Karpas-422 (cell line): ENCODE measurements around the gene AIM2. TPM values are rescaled to one million over a fixed set of nuclear protein-coding genes. Genes with fewer than 3 reads are reported as not detected.
A peak's percentile ranks its signal among the peaks of the same experiment; 100 is the strongest.

Experiments
- DNase-seq: peaks from one replicate; pipeline ENCODE4 v3.0.0-alpha.2; 2015
- H2AFZ ChIP-seq: fragments of 200-600 bp; sonication (generic); 2 replicates; pipeline ENCODE4 v1.6.1; 2014; ENCODE audit warnings: antibody characterized with exemption, low read length, mixed read lengths
- H3K27ac ChIP-seq: fragments of 200-600 bp; sonication (generic); 2 replicates; pipeline ENCODE4 v1.5.1; 2014; ENCODE audit warnings: mild to moderate bottlenecking, low read length, moderate library complexity
- H3K27me3 ChIP-seq: fragments of 200-600 bp; sonication (generic); 2 replicates; pipeline ENCODE4 v1.6.1; 2014; ENCODE audit warnings: low read length, mixed read lengths
- H3K36me3 ChIP-seq: fragments of 200-600 bp; sonication (generic); 2 replicates; pipeline ENCODE4 v1.6.1; 2014; ENCODE audit warnings: low read length, mixed read lengths; ENCODE audit not compliant: insufficient read depth
- H3K4me1 ChIP-seq: fragments of 200-600 bp; sonication (generic); 2 replicates; pipeline ENCODE4 v1.6.1; 2014; ENCODE audit warnings: mild to moderate bottlenecking, low read length, mixed read lengths
- H3K4me2 ChIP-seq: fragments of 200-600 bp; sonication (generic); 2 replicates; pipeline ENCODE4 v1.6.1; 2014; ENCODE audit warnings: low read length, low read depth, mild to moderate bottlenecking; ENCODE audit not compliant: poor library complexity, severe bottlenecking
- H3K4me3 ChIP-seq: fragments of 200-600 bp; sonication (generic); 2 replicates; pipeline ENCODE4 v1.5.1; 2014; ENCODE audit warnings: mild to moderate bottlenecking, antibody characterized with exemption, low read length, mixed read lengths
- H3K79me2 ChIP-seq: fragments of 200-600 bp; sonication (generic); 2 replicates; pipeline ENCODE4 v1.6.1; 2014; ENCODE audit warnings: mild to moderate bottlenecking, low read length, mixed read lengths
- H3K9ac ChIP-seq: fragments of 200-600 bp; sonication (generic); 2 replicates; pipeline ENCODE4 v1.6.0; 2014; ENCODE audit warnings: low read length
- H3K9me2 ChIP-seq: fragments of 200-600 bp; sonication (generic), shearing (Covaris generic); replicated peaks from 2 replicates; pipeline ENCODE4 v1.6.0; 2014; ENCODE audit warnings: mild to moderate bottlenecking, low read length, moderate library complexity; ENCODE audit not compliant: insufficient read depth
- H3K9me3 ChIP-seq: fragments of 300-700, 200-600 bp; sonication (generic); 2 replicates; pipeline ENCODE4 v1.6.1; 2014; ENCODE audit warnings: low read length, mixed read lengths
- H4K20me1 ChIP-seq: fragments of 200-600 bp; sonication (generic); 2 replicates; pipeline ENCODE4 v1.6.1; 2014; ENCODE audit warnings: mild to moderate bottlenecking, antibody characterized with exemption, low read length, low read depth; ENCODE audit not compliant: insufficient read depth
- total RNA-seq: library from RNA; depleted of rRNA; stranded (reverse); fragments of >200 nt; shearing (Covaris generic); gene quantifications from 2 replicates; pipeline ENCODE4 v1.2.3, GENCODE V29; 2014; ENCODE audit warnings: low replicate concordance

AIM2 gene
- total RNA-seq, 1 experiment from 2014 or later: 2.1 TPM

GRCh38 chr1:159068886-159069285 lies 7.7 kb downstream of the AIM2 start:
- Histone ChIP-seq H3K36me3 (no peaks in the 10 kb centered on the region), H3K27ac (peak overlapping the region; percentile 97), H4K20me1 (no peaks in the 10 kb centered on the region), H3K4me3 (no peak overlapping the region), H3K4me1 (peaks cover 56% of the 10 kb centered on the region), H3K4me2 (peak overlapping the region; percentile 86), H3K9me3 (no peaks in the 10 kb centered on the region), H3K79me2 (no peaks in the 10 kb centered on the region), H3K9me2 (no peaks in the 10 kb centered on the region), H3K27me3 (no peaks in the 10 kb centered on the region), H2AFZ (no peak overlapping the region), H3K9ac (peak overlapping the region; percentile 48; the same call in 1 of the 2 replicates)
- no peak for DNase-seq

- Histone ChIP-seq H3K9me3 (no peaks in the 10 kb centered on the region), H3K4me1 (peaks cover 56% of the 10 kb centered on the region), H3K4me3 (peak overlapping the region; percentile 57), H3K9me2 (no peaks in the 10 kb centered on the region), H3K9ac (peak overlapping the region; percentile 64), H4K20me1 (no peaks in the 10 kb centered on the region), H3K27me3 (no peaks in the 10 kb centered on the region), H2AFZ (peak overlapping the region; percentile 40), H3K27ac (peak overlapping the region; percentile 97), H3K79me2 (no peaks in the 10 kb centered on the region), H3K4me2 (peak overlapping the region; percentile 86), H3K36me3 (no peaks in the 10 kb centered on the region)
- DNase-seq: peak; percentile 90
Observed at GRCh38 chr1:159067699-159068621, 8.6 kb downstream of the AIM2 start.

GRCh38 chr1:159066108-159066507 lies 10.5 kb downstream of the AIM2 start:
- no peak overlapping the region for H3K4me3 ChIP-seq
- no peaks in the 10 kb centered on the region for H3K9me3 ChIP-seq
- H3K9ac ChIP-seq: no peak overlapping the region
- H2AFZ ChIP-seq: peak overlapping the region; percentile 73
- peak overlapping the region; percentile 97 for H3K27ac ChIP-seq
- no peaks in the 10 kb centered on the region for H3K27me3 ChIP-seq
- H3K79me2 ChIP-seq: no peaks in the 10 kb centered on the region
- H3K4me1 ChIP-seq: peaks cover 51% of the 10 kb centered on the region
- H3K4me2 ChIP-seq: peak overlapping the region; percentile 86
- H3K9me2 ChIP-seq: no peaks in the 10 kb centered on the region
- H3K36me3 ChIP-seq: no peaks in the 10 kb centered on the region
- no peak for DNase-seq
- H4K20me1 ChIP-seq: no peaks in the 10 kb centered on the region

GRCh38 chr1:159065106-159065505 lies 11.5 kb downstream of the AIM2 start:
- Histone ChIP-seq H3K27me3 (no peaks in the 10 kb centered on the region), H4K20me1 (no peaks in the 10 kb centered on the region), H3K79me2 (no peaks in the 10 kb centered on the region), H3K9me3 (no peaks in the 10 kb centered on the region), H3K9ac (no peak overlapping the region), H3K4me3 (no peak overlapping the region), H3K36me3 (no peaks in the 10 kb centered on the region), H3K27ac (peak overlapping the region; percentile 97; the same call in 1 of the 2 replicates), H2AFZ (no peak overlapping the region), H3K4me2 (no peak overlapping the region), H3K4me1 (peaks cover 41% of the 10 kb centered on the region), H3K9me2 (no peaks in the 10 kb centered on the region)
- no peak for DNase-seq

GRCh38 chr1:159058751-159059150 lies 17.8 kb downstream of the AIM2 start:
- Histone ChIP-seq H3K27me3 (no peaks in the 10 kb centered on the region), H3K4me1 (no peaks in the 10 kb centered on the region), H4K20me1 (no peaks in the 10 kb centered on the region), H2AFZ (no peak overlapping the region), H3K9me3 (no peaks in the 10 kb centered on the region), H3K27ac (no peak overlapping the region), H3K79me2 (no peaks in the 10 kb centered on the region), H3K9me2 (no peaks in the 10 kb centered on the region), H3K4me2 (no peak overlapping the region), H3K36me3 (no peaks in the 10 kb centered on the region), H3K9ac (no peak overlapping the region), H3K4me3 (no peak overlapping the region)
- no peak for DNase-seq

GRCh38 chr1:159056069-159056698 lies 20.4 kb downstream of the AIM2 start:
- no peaks in the 10 kb centered on the region for H3K79me2 ChIP-seq
- no peak for DNase-seq
- no peaks in the 10 kb centered on the region for H3K9me2 ChIP-seq
- H3K36me3 ChIP-seq: peaks cover 5% of the 10 kb centered on the region; the same call in 1 of the 2 replicates
- no peak overlapping the region for H2AFZ ChIP-seq
- H4K20me1 ChIP-seq: no peaks in the 10 kb centered on the region
- H3K27ac ChIP-seq: no peak overlapping the region
- H3K4me3 ChIP-seq: no peak overlapping the region
- H3K27me3 ChIP-seq: no peaks in the 10 kb centered on the region
- no peaks in the 10 kb centered on the region for H3K4me1 ChIP-seq
- no peak overlapping the region for H3K9ac ChIP-seq
- H3K9me3 ChIP-seq: no peaks in the 10 kb centered on the region
- no peak overlapping the region for H3K4me2 ChIP-seq

GRCh38 chr1:159055181-159055641 lies 21.4 kb downstream of the AIM2 start:
- Histone ChIP-seq H3K9ac (no peak overlapping the region), H3K9me3 (no peaks in the 10 kb centered on the region), H3K4me3 (no peak overlapping the region), H3K4me2 (no peak overlapping the region), H3K4me1 (no peaks in the 10 kb centered on the region), H4K20me1 (no peaks in the 10 kb centered on the region), H3K9me2 (no peaks in the 10 kb centered on the region), H3K27me3 (no peaks in the 10 kb centered on the region), H2AFZ (no peak overlapping the region), H3K79me2 (no peaks in the 10 kb centered on the region), H3K27ac (no peak overlapping the region), H3K36me3 (peaks cover 5% of the 10 kb centered on the region; the same call in 1 of the 2 replicates)
- DNase-seq: no peak

- Histone ChIP-seq H3K9me2 (no peaks in the 10 kb centered on the region), H3K4me2 (no peak overlapping the region), H3K27ac (no peak overlapping the region), H3K4me1 (no peaks in the 10 kb centered on the region), H2AFZ (no peak overlapping the region), H3K4me3 (no peak overlapping the region), H3K79me2 (no peaks in the 10 kb centered on the region), H3K9ac (no peak overlapping the region), H3K9me3 (no peaks in the 10 kb centered on the region), H3K27me3 (no peaks in the 10 kb centered on the region), H3K36me3 (peaks cover 5% of the 10 kb centered on the region; the same call in 1 of the 2 replicates), H4K20me1 (no peaks in the 10 kb centered on the region)
- no peak for DNase-seq
Observed at GRCh38 chr1:159054427-159054826, 22.1 kb downstream of the AIM2 start.
